ENCODE measurements around the gene GOLGA1. TPM values are rescaled to one million over a fixed set of nuclear protein-coding genes. Genes with fewer than 3 reads are reported as not detected.

The GOLGA1 gene
- total RNA-seq, 2 experiments from 2014 or later = 19.0 to 19.2 TPM

GRCh38 chr9:124885551-124885950 is 55.3 kb downstream of the GOLGA1 start:
- Histone ChIP-seq H3K9me3 (ENCODE audit: low read length) (no peaks in the 10 kb centered on the region), H3K4me1 (ENCODE audit: insufficient read depth, low read length, poor library complexity, severe bottlenecking) (peaks cover 11% of the 10 kb centered on the region), H3K27ac (ENCODE audit: low read depth, low read length, poor library complexity, severe bottlenecking) (no peak overlapping the region), H3K4me2 (ENCODE audit: low read length) (no peak overlapping the region), H2AFZ (ENCODE audit: low read length) (no peak overlapping the region), H3K4me3 (ENCODE audit: low read depth, low read length, poor library complexity, severe bottlenecking) (no peak overlapping the region), H3K79me2 (ENCODE audit: insufficient read depth, low read depth, low read length) (no peaks in the 10 kb centered on the region), H3K9me2 (ENCODE audit: insufficient read depth, low read length) (no peaks in the 10 kb centered on the region), H3K36me3 (ENCODE audit: insufficient read depth, low read length) (peaks cover 58% of the 10 kb centered on the region), H4K20me1 (ENCODE audit: insufficient read depth, low read length) (no peaks in the 10 kb centered on the region)
- BruUV-seq (replicated peaks) = no TSS peak
- no peak for DNase-seq (ENCODE audit: low spot score)
- intact Hi-C loops (cut with micrococcal nuclease; ENCODE audit: unreplicated experiment) = no loop called here
- ChIA-PET CTCF (ENCODE audit: unreplicated experiment) (no interaction called here), POLR2A (no interaction called here)
- TF ChIP-seq CTCF (conservative IDR thresholded peaks at IDR 0.05; ENCODE audit: low read length) = no peak
- no peak for TF ChIP-seq EZH2phosphoT487 (IDR thresholded peaks at IDR 0.05; ENCODE audit: borderline replicate concordance, low read depth, low read length)

GRCh38 chr9:124884376-124884775 is 56.5 kb downstream of the GOLGA1 start:
- intact Hi-C loops (cut with micrococcal nuclease; ENCODE audit: unreplicated experiment) = no loop called here
- POLR2A ChIA-PET = no interaction called here
- Histone ChIP-seq H3K9me3 (ENCODE audit: low read length) (no peaks in the 10 kb centered on the region), H2AFZ (ENCODE audit: low read length) (no peak overlapping the region), H4K20me1 (ENCODE audit: insufficient read depth, low read length) (no peaks in the 10 kb centered on the region), H3K36me3 (ENCODE audit: insufficient read depth, low read length) (peaks cover 56% of the 10 kb centered on the region), H3K4me1 (ENCODE audit: insufficient read depth, low read length, poor library complexity, severe bottlenecking) (peaks cover 20% of the 10 kb centered on the region), H3K27ac (ENCODE audit: low read depth, low read length, poor library complexity, severe bottlenecking) (no peak overlapping the region), H3K4me3 (ENCODE audit: low read depth, low read length, poor library complexity, severe bottlenecking) (no peak overlapping the region), H3K79me2 (ENCODE audit: insufficient read depth, low read depth, low read length) (no peaks in the 10 kb centered on the region), H3K4me2 (ENCODE audit: low read length) (no peak overlapping the region), H3K9me2 (ENCODE audit: insufficient read depth, low read length) (no peaks in the 10 kb centered on the region)
- TF ChIP-seq CTCF (conservative IDR thresholded peaks at IDR 0.05; ENCODE audit: low read length) = no peak
- TF ChIP-seq EZH2phosphoT487 (IDR thresholded peaks at IDR 0.05; ENCODE audit: borderline replicate concordance, low read depth, low read length) = no peak
- DNase-seq (ENCODE audit: low spot score) = no peak
- CTCF ChIA-PET (ENCODE audit: unreplicated experiment) = no interaction called here
- BruUV-seq (replicated peaks) = no TSS peak

GRCh38 chr9:124882231-124882630 is 58.7 kb downstream of the GOLGA1 start:
- ChIA-PET CTCF (ENCODE audit: unreplicated experiment) (no interaction called here), POLR2A (no interaction called here)
- no TSS peak for BruUV-seq (replicated peaks)
- H3K27ac ChIP-seq (ENCODE audit: low read depth, low read length, poor library complexity, severe bottlenecking) = no peak overlapping the region
- H2AFZ ChIP-seq (ENCODE audit: low read length) = no peak overlapping the region
- H3K4me2 ChIP-seq (ENCODE audit: low read length) = no peak overlapping the region
- intact Hi-C loops (cut with micrococcal nuclease; ENCODE audit: unreplicated experiment) = no loop called here
- H3K9me3 ChIP-seq (ENCODE audit: low read length) = no peaks in the 10 kb centered on the region
- H3K4me3 ChIP-seq (ENCODE audit: low read depth, low read length, poor library complexity, severe bottlenecking) = no peak overlapping the region
- H3K9me2 ChIP-seq (ENCODE audit: insufficient read depth, low read length) = no peaks in the 10 kb centered on the region
- H3K4me1 ChIP-seq (ENCODE audit: insufficient read depth, low read length, poor library complexity, severe bottlenecking) = peaks cover 20% of the 10 kb centered on the region
- TF ChIP-seq EZH2phosphoT487 (IDR thresholded peaks at IDR 0.05; ENCODE audit: borderline replicate concordance, low read depth, low read length) (no peak), CTCF (conservative IDR thresholded peaks at IDR 0.05; ENCODE audit: low read length) (no peak)
- H3K79me2 ChIP-seq (ENCODE audit: insufficient read depth, low read depth, low read length) = no peaks in the 10 kb centered on the region
- H3K36me3 ChIP-seq (ENCODE audit: insufficient read depth, low read length) = peaks cover 60% of the 10 kb centered on the region
- DNase-seq (ENCODE audit: low spot score) = no peak
- H4K20me1 ChIP-seq (ENCODE audit: insufficient read depth, low read length) = no peaks in the 10 kb centered on the region; the same call in 1 of the 2 replicates
